Smooth muscle cell of the brain vasculature (primary cell): ENCODE results near the gene SYNJ2BP.

Experiments
- DNase-seq: peaks from one replicate; pipeline ENCODE4 v3.0.0-alpha.2; 2012; ENCODE audit warnings: low read depth, low spot score

SYNJ2BP gene

GRCh38 chr14:70392676-70393075 is 24.2 kb downstream of the SYNJ2BP start:
- no peak for DNase-seq

- DNase-seq = no peak
Measured at GRCh38 chr14:70391493-70392391, 25.1 kb downstream of the SYNJ2BP start.

- no peak for DNase-seq
Measured at GRCh38 chr14:70382536-70382935, 34.4 kb downstream of the SYNJ2BP start.

GRCh38 chr14:70380824-70381223 is 36.1 kb downstream of the SYNJ2BP start:
- DNase-seq = no peak

GRCh38 chr14:70378696-70379095 is 38.2 kb downstream of the SYNJ2BP start:
- no peak for DNase-seq
